ENCODE measurements around the gene KIAA2012. TPM values are rescaled to one million over a fixed set of nuclear protein-coding genes. Genes with fewer than 3 reads are reported as not detected.

Gene KIAA2012
- total and polyA plus RNA-seq, 2 of the 4 experiments (the other 2 are of a cell fraction): under 0.01 to 0.09 TPM

DNA sequence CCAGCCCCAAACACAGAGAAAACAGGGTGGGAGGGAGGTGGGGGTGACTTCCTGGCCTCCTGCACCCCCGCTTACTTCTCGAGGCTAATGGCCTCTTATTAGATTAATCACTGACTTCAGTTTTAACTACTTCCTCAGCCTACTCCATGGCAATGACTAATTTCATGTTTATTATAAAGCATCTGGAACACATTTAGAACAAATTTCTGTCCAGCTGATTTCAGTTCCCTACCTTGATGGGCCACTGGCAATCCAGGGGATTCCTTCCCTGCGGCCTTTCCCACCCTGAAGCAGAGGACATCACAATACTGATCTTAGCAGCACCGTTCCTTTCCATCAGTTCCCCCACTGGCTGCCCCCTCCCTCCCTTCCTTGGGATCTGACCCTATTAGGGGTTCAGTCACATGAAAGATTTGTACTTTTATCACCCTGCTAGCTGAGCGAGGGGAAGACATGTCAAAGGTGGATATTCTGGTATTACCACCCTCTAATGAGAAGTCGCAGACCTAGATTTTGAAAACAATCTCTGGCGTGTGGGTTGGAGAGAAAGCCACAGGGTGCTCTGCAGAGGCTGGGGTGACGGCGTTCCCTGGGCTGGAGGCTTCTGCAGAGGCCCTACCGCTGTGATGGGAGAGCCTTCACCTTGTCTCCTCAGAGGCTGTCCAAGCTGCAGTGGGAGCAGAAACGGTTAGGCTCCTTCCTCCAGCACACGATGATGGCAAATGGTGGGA, 67.6 kb downstream of the KIAA2012 start:
- peaks cover 19% of the 10 kb centered on the region for H3K4me1 ChIP-seq (ENCODE audit: control insufficient read depth, insufficient read depth, low read length)
- dilution Hi-C loops (cut with HindIII; ENCODE audit: low sequenced_read_pairs, unreplicated experiment): no loop called here
- 0 out of 2 replicates have a peak overlapping the region, but pooled peaks have one; percentile 27 for H3K4me2 ChIP-seq (ENCODE audit: low read depth, low read length)
- H2BK5ac ChIP-seq (ENCODE audit: low read depth, low read length, poor library complexity, severe bottlenecking): peak overlapping the region; percentile 63
- no peaks in the 10 kb centered on the region for H3K36me3 ChIP-seq (ENCODE audit: control insufficient read depth, insufficient read depth, low read length)
- 60% methylated on average over 1 of the region's 12 CpGs; no CpG with 5 or more reads in 1 of the 2 experiments for WGBS, 2 experiments (ENCODE audit: extremely low coverage in 2 of 2, insufficient read length in 1 of 2)
- H2BK20ac ChIP-seq (ENCODE audit: low read depth, low read length): peak overlapping the region; percentile 92
- H2AK5ac ChIP-seq (ENCODE audit: low read depth, low read length): peak overlapping the region; percentile 68
- BruUV-seq (replicated peaks): no TSS peak
- H2BK120ac ChIP-seq (ENCODE audit: low read depth, low read length): peak overlapping the region; percentile 91
- H4K8ac ChIP-seq (ENCODE audit: low read depth in 2 of 2, low read length in 2 of 2): peak overlapping the region; percentile 47 to 75
- peak overlapping the region; percentile 21; the same call in 1 of the 2 replicates for H4K5ac ChIP-seq (ENCODE audit: low read depth, low read length)
- peak overlapping the region; percentile 86 for H3K14ac ChIP-seq (replicated peaks; ENCODE audit: low read depth, low read length)
- H3K27ac ChIP-seq (ENCODE audit: insufficient read depth, low read length): peak overlapping the region; percentile 43
- in situ Hi-C loops (cut with MboI; ENCODE audit: low sequenced_read_pairs): no loop called here
- H2AK9ac ChIP-seq (replicated peaks; ENCODE audit: low read depth, low read length, poor library complexity): peak overlapping the region; percentile 11
- H3K9me1 ChIP-seq (ENCODE audit: insufficient read depth, low read length): peaks cover 11% of the 10 kb centered on the region
- ChIA-PET POLR2A (ENCODE audit: unreplicated experiment) (no interaction called here), CTCF (interaction anchor here (0.6 kb wide), 1 partner anchor 14 kb away, joined by 3 read pairs; no protein-coding TSS in a partner anchor)
- H3K56ac ChIP-seq (ENCODE audit: extremely low read depth, insufficient read depth, low read length): no peak overlapping the region
- H4K20me1 ChIP-seq (ENCODE audit: insufficient read depth, low read length): no peaks in the 10 kb centered on the region
- intact Hi-C loops (cut with micrococcal nuclease): no loop called here
- H3K27me3 ChIP-seq (ENCODE audit: control insufficient read depth, insufficient read depth, low read length): no peaks in the 10 kb centered on the region
- peak overlapping the region; percentile 65 for H3K18ac ChIP-seq (ENCODE audit: low read depth, low read length)
- peak; percentile 67 for DNase-seq
- TF ChIP-seq MAZ (IDR thresholded peaks at IDR 0.05; ENCODE audit: borderline replicate concordance, low read depth, low read length) (no peak), POLR2A (IDR thresholded peaks at IDR 0.05; ENCODE audit: low read depth, low read length) (no peak), CEBPB (IDR thresholded peaks at IDR 0.05; ENCODE audit: low read depth, low read length) (no peak), FOS (IDR thresholded peaks at IDR 0.05; ENCODE audit: low read depth, low read length) (0 out of 2 replicates have a peak, but pooled peaks have one; percentile 14), MAFK (IDR thresholded peaks at IDR 0.05; ENCODE audit: low read depth, low read length) (no peak), MXI1 (IDR thresholded peaks at IDR 0.05; ENCODE audit: borderline replicate concordance, low read depth, low read length) (no peak)
- peak overlapping the region; percentile 10 for H3K23ac ChIP-seq (ENCODE audit: low read depth, low read length)
- H3K9me3 ChIP-seq (ENCODE audit: control insufficient read depth, insufficient read depth, low read length): no peaks in the 10 kb centered on the region
- H3K79me1 ChIP-seq (ENCODE audit: low read depth in 1 of 2, low read length in 2 of 2): no peaks in the 10 kb centered on the region
- peak overlapping the region; percentile 85 for H4K91ac ChIP-seq (ENCODE audit: insufficient read depth, low read depth, low read length)
- ATAC-seq (ENCODE audit: low read depth): peak; percentile 55
- H2BK15ac ChIP-seq (ENCODE audit: low read depth, low read length): peak overlapping the region; percentile 95; the same call in 2 of the 3 replicates
- no peak overlapping the region for H3K9ac ChIP-seq (ENCODE audit: low read depth, low read length)
- peak overlapping the region; percentile 38 for H2AFZ ChIP-seq (replicated peaks; ENCODE audit: low read length, poor library complexity)
- no peak overlapping the region for H3K4me3 ChIP-seq (ENCODE audit: insufficient read depth, low read depth, low read length)
- H3K4ac ChIP-seq (ENCODE audit: low read depth, low read length): peak overlapping the region; percentile 89

Data from IMR-90 (cell line).